ENCODE data around the gene TRAF7.
"Not testable (repeated sequence)": the region's sequence is repeated elsewhere in the genome, so short reads cannot be mapped to it uniquely, and the experiment has no call there.

TRAF7 gene

DNA sequence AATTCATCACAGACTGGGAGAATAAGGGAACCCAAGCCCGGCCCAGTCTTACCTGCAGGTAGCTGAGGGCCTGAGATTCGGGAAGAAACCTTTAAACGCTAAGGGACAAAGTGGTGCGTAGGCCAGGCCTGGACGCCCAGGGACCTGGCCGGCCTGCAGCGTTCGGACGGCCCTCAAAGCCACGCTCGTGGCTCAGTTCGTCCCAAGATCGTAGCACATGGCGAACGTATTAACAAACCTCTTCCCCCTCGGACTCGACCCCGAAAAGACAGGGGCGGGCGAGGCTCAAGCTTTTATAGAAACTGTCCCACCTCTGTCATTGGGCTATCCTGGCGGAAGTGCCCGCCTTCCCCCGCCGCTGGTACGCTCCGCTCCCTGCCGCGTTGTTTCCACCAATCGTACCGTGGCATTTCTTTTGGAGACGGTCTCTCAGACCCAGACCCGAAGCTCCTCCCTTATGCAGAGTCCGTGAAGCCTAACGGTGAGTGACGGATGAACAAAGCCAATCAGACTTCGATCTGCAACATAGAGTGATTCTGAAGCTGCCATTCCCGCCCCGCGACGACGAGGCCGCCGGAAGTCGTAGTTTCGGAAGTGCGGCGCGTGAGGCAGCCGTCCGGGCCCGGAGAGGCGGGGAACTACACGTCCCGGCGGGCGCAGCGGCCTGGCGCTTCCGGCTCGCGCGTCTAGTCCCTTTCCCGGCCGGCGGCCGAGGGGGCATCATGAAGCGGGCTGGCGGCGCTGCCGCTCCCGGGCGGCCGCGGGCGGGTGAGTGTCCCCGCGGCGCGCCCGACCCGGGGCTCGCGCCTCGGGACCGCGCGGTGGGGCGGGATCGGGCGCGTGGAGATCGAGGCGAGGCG, at the start of gene TRAF7:
Gene TRAF7, plus strand, starts transcription at position 692 of the 860 bp plus-strand sequence. CDS start 8,139 bp downstream, outside the sequence.
- peak; percentile 99 for DNase-seq (ENCODE audit: low spot score)

DNA sequence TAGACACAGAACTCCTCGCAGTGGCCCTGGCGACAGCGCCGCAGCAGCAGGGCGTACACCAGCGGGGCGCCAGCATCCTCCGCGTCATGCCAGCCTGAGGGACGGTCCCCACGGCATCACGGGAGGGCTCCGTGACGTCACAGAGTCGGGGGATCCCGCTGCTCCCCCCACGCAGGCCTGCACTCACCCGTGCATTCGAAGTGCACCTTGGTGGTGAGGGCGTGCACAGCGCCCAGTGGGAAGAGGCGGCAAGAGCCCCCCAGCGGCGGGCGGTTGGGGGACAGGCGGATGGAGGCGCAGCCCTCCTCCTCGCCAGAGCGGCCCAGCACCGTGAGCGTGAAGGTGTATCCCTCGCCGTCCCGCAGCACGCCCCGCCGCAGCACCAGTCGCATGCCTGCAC, 49.4 kb upstream of the TRAF7 start:
- not testable (repeated sequence) for DNase-seq (ENCODE audit: low spot score)

DNA sequence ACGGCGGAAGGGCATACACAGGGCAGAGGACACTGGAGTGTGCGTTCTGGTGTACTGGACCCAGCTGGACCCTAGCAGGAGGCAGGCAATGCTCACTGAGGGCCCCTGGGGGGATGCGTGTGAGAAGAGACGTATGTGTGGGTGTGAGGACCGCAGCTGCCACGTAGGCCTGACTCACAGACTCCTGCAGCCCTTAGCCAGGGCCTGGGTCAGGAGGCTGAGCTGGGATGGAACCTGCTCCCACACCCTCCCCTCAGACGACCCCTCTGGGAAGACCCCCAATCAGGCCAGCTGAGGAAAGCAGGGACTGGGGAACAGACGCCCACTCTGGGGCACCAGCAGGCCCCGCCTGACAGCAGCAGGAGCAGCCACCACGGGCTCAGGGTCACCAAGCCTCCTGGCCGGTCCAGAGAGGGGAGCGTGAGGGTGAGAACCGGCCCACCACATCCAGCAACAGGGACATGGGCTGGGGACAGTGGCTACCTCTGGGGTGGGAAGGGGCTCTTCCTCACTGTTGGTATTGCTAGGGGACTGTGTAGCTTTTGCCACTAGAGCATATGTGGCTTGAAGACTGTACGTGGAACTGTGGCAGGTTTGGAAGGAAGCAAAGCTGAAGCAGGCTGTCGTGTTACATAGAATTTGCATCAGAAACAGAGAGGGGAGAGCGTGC, 48.3 kb upstream of the TRAF7 start:
- not testable (repeated sequence) for DNase-seq (ENCODE audit: low spot score)

DNA sequence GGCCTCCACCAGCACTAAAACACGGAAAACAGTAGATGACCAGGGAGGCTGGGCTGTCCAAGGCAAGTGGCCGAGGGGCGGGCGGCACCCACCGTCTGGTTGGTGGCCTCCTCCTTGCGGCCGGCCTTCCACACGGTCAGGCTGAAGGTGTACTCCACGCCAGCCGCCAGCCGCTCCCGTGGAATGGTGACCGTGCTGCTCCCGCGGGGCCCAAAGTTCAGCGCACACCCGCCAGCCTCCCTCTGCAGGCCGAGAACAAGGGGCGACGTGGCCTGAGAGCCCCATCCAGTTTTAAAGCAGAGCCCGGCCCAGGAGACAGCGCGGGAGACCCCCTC, 47.8 kb upstream of the TRAF7 start:
- DNase-seq (ENCODE audit: low spot score), result not testable (repeated sequence)

DNA sequence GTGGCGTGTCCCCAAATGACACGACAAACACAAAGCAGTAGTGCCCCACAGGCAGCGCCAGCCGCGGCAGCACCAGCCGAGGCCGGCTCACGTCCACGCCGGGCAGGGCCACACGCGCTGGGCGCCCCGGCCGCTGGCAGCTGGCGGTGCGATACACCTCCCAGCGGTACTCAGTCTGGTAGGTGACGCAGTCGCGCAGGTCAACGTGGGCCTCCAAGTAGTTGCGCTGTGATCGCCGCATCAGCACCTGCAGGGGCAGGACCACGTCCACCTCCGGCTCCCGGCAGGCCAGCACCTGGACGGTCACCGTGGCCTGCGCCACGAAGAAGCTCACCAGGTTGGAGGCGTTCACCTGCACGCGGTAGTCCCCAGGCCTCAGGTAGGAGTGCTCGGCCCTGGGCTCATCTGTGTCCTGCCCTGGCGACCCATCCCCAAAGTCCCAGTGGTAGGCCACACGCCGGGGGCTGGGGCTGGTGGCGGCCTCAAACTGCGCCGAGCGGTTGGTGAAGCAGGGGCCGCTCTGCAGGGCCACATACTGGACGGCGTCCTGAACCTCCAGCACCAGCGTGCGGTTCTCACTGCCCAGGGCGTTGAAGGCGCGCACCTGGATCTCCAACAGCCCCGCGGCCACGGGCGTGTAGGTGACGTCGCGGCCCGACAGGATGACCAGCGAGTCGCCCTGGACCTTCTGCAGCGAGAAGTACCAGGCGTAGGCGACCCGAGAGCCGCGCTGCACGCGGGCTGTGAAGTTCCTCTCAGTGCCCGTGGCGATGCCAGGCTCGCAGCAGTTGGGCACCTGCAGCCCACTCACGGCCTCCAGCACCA, 46.9 kb upstream of the TRAF7 start:
- not testable (repeated sequence) for DNase-seq (ENCODE audit: low spot score)

DNA sequence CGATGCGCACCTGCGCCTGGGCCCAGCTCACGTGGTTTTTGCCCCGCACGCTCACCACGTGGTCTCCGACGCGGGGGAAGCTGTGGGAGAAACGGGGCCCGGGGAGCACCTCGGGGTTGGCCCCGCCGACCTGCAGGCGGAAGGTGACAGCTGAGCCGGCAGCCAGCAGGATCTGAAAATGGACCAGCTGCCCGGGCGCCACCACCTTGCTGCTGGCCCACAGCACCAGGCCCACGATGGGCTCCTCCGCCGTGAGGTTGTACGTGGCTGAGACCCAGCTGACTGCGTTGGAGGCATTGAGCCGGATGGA, 46.4 kb upstream of the TRAF7 start:
- DNase-seq (ENCODE audit: low spot score), result not testable (repeated sequence)

DNA sequence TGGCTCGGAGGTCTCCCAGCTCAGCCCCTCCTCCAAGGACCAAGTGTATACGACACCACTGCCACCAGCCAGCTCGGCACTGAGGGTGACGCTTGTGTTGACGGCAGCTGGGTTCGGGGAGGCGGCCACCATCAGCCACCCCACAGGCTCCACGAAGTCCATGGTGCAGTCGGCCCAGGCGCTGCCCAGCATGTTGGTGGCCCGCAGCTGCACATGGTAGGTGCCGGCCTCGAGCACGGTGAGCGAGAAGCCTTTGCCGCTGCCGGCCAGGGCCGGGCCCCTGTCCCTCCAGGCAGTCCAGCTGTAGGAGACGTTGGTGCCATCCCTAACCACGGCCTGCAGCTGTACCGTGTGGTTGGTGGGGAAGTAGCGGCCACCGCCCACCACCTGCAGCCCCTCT, 45.7 kb upstream of the TRAF7 start:
- not testable (repeated sequence) for DNase-seq (ENCODE audit: low spot score)

- DNase-seq (ENCODE audit: low spot score), result not testable (repeated sequence)
Measured at GRCh38 chr16:2110332-2111008, 45.1 kb upstream of the TRAF7 start.

- DNase-seq (ENCODE audit: low spot score), result not testable (repeated sequence)
Measured at GRCh38 chr16:2111009-2111353, 44.6 kb upstream of the TRAF7 start.

DNA sequence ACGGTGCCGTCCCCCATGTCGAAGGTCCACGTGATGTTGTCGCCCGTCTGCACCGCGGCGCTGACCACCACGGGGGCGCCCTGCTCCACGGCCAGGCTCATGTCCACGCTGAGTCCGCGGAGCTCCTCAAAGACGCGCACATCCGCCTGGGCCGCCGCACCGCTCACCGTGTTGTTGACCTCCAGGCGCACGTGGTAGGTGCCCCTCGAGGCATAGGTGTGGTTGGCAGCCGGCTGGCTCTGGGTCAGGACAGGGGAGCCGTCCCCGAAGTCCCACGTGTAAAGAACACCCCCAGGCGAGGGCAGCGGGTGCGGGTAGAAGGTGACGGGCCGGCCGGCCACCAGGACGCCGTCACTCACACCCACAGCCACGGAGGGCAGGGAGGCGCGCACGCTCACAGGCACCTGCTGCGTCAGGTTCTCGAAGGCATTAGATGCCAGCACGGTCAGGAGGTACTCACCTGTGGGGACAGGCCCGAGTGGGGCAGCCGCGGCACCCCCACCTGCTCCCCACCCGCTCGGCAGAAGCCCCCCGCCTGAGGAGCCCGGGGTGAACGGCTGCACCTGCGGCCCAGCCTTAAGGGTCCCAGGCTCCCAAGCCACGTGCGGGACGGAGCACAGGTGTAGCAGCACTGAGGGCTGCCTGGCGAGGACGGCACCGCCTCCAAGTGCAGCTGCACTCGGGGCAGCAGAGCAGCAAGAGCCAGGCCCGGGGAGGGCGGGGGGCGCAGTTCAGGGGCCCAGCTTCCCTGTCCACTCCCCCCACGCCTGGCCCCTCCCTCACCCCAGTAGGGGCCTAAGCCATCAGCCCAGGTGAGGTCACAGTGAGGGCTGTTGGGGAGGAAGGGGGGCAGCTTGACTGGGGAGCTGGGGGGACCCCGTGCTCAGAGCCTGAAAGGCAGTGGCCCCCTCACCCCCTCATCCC, 43.9 kb upstream of the TRAF7 start:
- DNase-seq (ENCODE audit: low spot score), result not testable (repeated sequence)

DNA sequence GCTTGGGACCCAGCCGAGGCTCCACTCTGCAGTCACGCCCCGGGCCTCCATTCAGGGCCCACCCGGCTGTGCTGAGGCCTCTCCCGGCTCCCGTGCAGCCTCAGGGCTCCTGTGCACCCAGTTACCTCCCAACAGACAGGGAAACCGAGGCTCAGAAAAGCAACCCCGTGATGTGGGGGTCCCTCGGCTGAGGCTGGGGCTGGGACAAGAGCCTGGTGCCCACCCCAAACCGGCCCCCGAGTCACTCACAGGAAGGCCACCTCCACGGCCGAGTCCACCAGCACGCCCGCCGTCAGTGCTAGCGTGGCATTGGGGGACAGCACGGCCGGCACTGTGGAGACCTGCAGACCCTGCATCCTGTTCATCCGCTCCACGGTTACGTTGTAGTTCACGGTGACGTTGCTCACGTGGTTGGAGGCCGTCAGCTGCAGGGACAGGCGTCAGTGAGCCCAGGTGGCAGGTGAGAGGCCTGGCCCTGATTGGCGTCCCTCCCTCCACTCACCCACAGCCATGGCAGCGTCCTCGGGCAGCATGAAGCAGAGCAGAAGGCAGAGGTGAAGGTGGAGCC, 43.0 kb upstream of the TRAF7 start:
- DNase-seq (ENCODE audit: low spot score), result not testable (repeated sequence)

DNA sequence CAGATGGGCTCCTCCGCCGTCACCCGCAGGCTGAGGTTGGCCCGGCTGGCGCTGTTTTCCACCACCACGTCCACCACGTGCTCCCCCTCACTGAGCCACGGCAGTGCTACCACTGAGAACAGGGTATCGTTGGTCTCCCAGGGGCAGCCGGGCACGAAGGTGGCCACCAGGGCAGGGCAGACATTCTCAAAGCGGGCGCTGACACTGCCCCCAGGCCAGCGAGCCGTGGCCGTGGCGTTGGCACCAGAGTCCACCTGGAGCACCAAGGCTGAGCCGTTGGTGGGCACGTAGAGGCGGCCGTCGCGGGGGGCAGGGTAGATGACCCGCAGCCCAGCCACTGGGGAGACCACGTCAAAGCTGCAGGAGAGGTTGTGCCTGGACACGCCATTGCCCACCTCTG, 41.4 kb upstream of the TRAF7 start:
- DNase-seq (ENCODE audit: low spot score), result not testable (repeated sequence)

DNA sequence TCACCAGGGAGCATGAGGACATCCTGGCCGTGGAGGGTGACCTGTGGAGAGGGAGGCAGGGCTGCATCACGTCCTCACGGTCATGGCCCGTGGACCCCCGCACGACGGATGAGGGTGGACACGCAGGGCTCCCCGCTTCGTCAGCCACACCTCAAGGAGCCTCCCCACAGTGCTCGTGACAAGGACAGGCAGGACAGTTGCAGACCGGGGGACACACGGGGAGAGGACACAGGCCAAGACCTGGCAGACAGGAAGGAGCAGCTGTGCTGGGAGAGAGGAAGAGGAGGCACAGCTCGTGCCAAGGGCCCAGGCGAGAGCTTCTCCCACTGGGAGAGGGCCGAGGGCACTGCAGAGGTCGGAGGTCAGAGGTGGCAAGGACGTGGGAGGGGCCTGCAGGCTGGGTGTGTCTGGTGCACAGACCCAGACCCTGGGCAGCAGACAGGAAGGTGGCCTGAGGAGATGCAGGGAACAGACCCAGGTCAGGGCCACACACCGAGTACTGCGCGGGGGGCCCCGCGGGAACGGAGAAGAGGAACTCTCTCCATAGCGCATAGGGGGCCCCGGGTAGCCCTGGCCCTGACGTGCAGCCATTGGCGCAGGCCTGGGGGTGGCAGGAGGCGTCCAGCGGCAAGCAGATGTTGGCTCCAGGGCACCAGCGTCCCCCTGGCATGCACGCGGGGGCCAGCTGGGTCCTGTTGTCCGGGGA, 40.5 kb upstream of the TRAF7 start:
- DNase-seq (ENCODE audit: low spot score), result not testable (repeated sequence)

GRCh38 chr16:2115591-2115973, 40.0 kb upstream of the TRAF7 start:
- no peak for DNase-seq (ENCODE audit: low spot score)

DNA sequence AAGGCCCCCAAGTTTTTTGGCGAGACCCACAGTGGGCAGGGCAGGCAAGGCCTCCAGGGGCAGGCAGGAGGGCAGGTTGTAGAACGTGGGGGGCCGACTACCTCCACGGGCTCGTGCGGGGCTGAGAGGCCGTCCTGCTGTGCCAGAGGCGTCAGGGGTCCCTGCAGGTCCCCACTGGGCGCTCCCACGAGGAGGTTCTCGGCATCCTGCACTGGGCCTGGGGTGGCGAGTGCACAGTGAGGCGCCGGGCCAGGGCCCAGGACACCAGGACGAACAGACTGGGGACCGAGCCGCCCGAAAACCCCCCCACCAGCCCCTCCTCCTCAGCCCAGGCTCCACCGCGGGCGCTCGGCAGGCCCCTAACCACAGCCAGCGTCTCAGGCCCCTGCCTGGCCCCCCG, 39.2 kb upstream of the TRAF7 start:
- not testable (repeated sequence) for DNase-seq (ENCODE audit: low spot score)

- not testable (repeated sequence) for DNase-seq (ENCODE audit: low spot score)
Measured at GRCh38 chr16:2117341-2117740, 38.2 kb upstream of the TRAF7 start.

DNA sequence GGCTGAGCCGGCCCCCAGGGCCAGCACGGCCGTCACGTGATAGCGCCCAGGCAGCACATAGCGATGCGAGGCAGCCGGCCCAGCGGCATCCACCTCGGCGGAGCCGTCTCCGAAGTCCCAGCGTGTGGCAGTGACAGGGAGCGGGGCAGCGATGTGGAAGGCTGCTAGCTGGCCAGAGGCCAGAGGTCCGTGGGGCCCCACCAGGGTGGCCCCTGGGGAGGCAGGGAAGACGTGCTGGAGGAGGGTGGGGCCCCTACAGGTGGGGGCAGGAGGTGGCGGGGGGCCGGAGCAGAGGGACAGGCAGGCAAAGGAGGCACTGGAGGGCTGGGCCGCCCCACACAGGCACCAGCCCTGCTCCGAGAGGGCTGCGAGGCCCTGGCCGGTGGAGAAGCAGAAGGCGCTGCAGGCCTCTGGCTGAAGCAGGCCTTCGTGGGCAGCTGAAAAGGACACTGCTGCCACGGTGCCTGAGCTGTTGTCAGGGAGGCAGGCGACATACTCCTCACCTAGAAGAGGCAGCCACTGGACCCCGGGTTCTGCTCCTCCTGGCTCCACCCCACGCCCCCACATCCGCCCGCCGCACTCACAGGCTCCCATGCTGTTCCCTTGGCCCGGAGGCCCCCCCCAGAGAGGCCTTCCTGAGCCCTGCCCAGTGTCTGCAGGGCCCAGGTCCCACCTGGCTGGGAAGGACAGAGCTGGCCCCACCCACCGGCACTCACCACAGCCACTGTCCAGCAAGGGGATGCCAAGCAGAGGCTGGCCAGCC, 37.4 kb upstream of the TRAF7 start:
- not testable (repeated sequence) for DNase-seq (ENCODE audit: low spot score)

- DNase-seq (ENCODE audit: low spot score), result not testable (repeated sequence)
Measured at GRCh38 chr16:2121325-2121724, 34.3 kb upstream of the TRAF7 start.

DNA sequence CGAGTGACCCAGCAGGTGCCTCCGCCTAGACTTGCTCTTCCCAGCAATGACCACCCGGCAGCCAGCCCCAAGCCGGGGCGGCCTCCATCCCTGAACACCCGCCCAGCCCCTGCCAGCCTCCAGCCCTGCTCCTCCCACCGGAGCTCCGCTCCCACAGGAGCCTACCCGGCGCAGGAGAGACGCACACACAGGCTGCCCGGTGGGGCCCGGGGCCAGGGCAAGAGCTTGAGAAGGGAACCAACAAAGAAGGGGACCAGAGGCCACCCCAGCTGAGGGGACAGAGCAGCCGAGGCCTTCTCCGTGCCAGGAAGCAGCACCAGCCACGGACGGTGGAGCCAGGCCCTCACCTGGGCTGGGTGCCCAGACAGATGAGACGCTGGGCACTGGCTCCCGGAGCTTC, 33.7 kb upstream of the TRAF7 start:
- no peak for DNase-seq (ENCODE audit: low spot score)
